Dendritic cell treated with granulocyte-macrophage colony-stimulating factor and Interleukin-4, amounts not matched to agents 40 ng/mL and 50 ng/mL, for 4 days (primary cell): ENCODE data around the gene MSANTD3.

Experiments
- H3K27ac Mint-ChIP-seq: one replicate; pipeline ENCODE4 v1.8.0; 2022; ENCODE audit warnings: mild to moderate bottlenecking, mixed read lengths
- H3K27me3 Mint-ChIP-seq: one replicate; pipeline ENCODE4 v1.8.0; 2022; ENCODE audit warnings: mild to moderate bottlenecking, mixed read lengths
- H3K36me3 Mint-ChIP-seq: one replicate; pipeline ENCODE4 v1.8.0; 2022; ENCODE audit warnings: low read depth, mixed read lengths
- H3K4me1 Mint-ChIP-seq: one replicate; pipeline ENCODE4 v1.8.0; 2022; ENCODE audit warnings: low read depth, mixed read lengths
- H3K4me3 Mint-ChIP-seq: one replicate; pipeline ENCODE4 v1.8.0; 2022; ENCODE audit warnings: mild to moderate bottlenecking, moderate library complexity, mixed read lengths
- H3K9me3 Mint-ChIP-seq: one replicate; pipeline ENCODE4 v1.8.0; 2022; ENCODE audit warnings: mixed read lengths
- intact Hi-C: fragments of 100-400 bp; cut with micrococcal nuclease; formaldehyde crosslinking; loops from one replicate; pipeline ENCODE4 v1.15.0; 2022

Gene MSANTD3

DNA sequence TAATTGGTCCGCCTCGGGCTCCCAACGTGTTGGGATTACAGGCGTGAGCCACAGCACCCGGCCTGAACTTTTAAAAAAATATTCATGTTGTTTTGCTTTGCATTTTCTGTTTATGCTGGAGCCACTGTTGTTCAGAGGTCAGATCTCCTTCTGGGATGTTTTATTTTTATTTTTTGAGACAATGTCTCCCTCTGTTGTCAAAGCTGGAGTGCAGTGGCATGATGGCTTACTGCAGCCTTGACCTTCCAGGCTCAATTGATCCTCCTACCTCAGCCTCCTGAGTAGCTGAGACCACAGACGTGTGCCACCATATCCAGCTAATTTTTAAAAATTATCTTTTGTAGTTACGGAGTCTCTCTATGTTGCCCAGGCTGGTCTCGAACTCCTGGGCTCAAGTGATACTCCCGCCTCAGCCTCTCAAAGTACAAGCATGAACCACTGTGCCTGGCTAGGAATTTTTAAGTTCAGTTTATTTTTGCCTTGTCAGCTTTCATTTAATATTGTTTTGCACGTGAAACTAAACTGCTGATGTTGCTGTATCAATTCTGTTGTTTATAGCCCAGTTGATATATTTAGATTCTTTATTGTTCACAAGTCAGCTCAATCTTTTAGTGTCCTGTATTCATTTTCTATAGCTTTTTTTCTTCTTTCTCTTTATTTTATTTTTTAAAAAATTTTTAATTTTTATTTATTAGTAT is 59.7 kb downstream of the MSANTD3 start:
- H3K27ac Mint-ChIP-seq: no peak overlapping the region
- H3K9me3 Mint-ChIP-seq: no peaks in the 10 kb centered on the region
- no peaks in the 10 kb centered on the region for H3K36me3 Mint-ChIP-seq
- peaks cover 2% of the 10 kb centered on the region for H3K27me3 Mint-ChIP-seq
- H3K4me3 Mint-ChIP-seq: no peak overlapping the region
- no peaks in the 10 kb centered on the region for H3K4me1 Mint-ChIP-seq
- intact Hi-C loops: no loop called here

- H3K36me3 Mint-ChIP-seq: no peaks in the 10 kb centered on the region
These were observed 61.2 kb downstream of the MSANTD3 start for GRCh38 chr9:100488177-100488576.

DNA sequence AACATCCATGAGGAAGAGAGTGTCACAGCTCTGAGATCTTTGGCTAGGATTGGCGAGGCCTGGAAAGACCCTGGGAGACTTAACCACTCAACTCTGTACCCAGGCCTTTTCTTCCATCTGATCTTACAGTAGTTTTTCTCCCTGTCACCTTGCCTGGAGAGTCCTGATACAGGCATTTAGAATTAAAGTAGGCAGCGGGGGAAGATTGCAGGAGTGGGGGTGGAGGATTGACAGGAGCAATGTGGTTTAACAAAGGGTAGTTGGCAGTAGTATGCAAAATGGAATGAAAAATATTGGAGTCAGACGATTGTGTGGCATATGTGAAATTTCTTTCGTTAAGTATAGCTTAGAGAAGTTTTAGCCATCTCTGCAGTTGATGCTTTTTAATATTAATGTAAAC is 62.9 kb downstream of the MSANTD3 start:
- Mint-ChIP-seq H3K9me3 (no peaks in the 10 kb centered on the region), H3K36me3 (no peaks in the 10 kb centered on the region), H3K27ac (no peak overlapping the region), H3K27me3 (no peaks in the 10 kb centered on the region), H3K4me3 (no peak overlapping the region), H3K4me1 (no peaks in the 10 kb centered on the region)
- intact Hi-C loops: no loop called here

More at GRCh38 chr9:100488177-100488576, 61.2 kb downstream of the MSANTD3 start:
- intact Hi-C loops: no loop called here
- Mint-ChIP-seq H3K4me1 (no peaks in the 10 kb centered on the region), H3K27ac (no peak overlapping the region), H3K4me3 (no peak overlapping the region), H3K9me3 (no peaks in the 10 kb centered on the region), H3K27me3 (no peaks in the 10 kb centered on the region)

DNA sequence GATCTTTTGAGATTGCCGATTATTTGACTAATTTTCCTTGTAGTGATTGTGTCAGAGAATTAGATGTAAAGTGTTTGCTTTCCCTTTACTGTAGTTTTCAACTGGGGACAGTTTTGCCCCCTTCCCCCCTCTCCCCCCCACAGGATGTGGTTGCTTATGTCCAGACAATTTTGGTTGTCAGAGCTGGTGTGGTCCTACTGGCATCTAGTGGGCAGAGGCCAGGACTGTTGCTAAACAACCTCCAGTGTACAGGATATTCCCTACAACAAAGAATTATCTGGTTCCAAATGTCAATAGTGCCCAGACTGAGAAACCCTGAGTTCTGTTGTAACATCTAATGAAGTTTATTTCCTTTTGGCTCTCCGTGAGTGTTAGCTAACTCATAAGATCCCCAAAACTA is 66.0 kb downstream of the MSANTD3 start:
- intact Hi-C loops: no loop called here
- no peaks in the 10 kb centered on the region for H3K27me3 Mint-ChIP-seq
- H3K27ac Mint-ChIP-seq: no peak overlapping the region
- H3K4me1 Mint-ChIP-seq: no peaks in the 10 kb centered on the region
- no peaks in the 10 kb centered on the region for H3K9me3 Mint-ChIP-seq
- H3K4me3 Mint-ChIP-seq: no peak overlapping the region
- H3K36me3 Mint-ChIP-seq: no peaks in the 10 kb centered on the region

DNA sequence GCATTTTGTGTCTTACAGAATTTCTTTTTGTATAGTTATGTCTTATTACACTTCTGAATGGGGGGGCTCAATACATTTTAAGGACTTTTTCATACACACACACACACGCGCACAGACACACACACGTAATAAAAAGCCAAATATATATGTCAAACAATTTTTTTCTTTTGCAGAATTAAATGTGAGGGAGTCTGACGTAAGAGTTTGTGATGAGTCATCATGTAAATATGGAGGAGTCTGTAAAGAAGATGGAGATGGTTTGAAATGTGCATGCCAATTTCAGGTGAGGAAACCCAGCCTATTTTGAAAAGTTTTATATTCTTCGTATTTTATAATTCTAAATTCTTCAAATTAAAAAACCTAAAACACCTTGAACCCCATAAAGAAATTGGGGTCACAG is 71.6 kb downstream of the MSANTD3 start:
- no peaks in the 10 kb centered on the region for H3K27me3 Mint-ChIP-seq
- intact Hi-C loops: no loop called here

GRCh38 chr9:100499460-100499859 is 72.5 kb downstream of the MSANTD3 start:
- Mint-ChIP-seq H3K36me3 (no peaks in the 10 kb centered on the region), H3K27ac (no peak overlapping the region), H3K4me1 (no peaks in the 10 kb centered on the region), H3K9me3 (no peaks in the 10 kb centered on the region), H3K4me3 (no peak overlapping the region), H3K27me3 (no peaks in the 10 kb centered on the region)
- intact Hi-C loops: no loop called here

More for the DNA sequence above, 71.6 kb downstream of the MSANTD3 start:
- Mint-ChIP-seq H3K4me3 (no peak overlapping the region), H3K27ac (no peak overlapping the region), H3K4me1 (no peaks in the 10 kb centered on the region), H3K36me3 (no peaks in the 10 kb centered on the region), H3K9me3 (no peaks in the 10 kb centered on the region)

DNA sequence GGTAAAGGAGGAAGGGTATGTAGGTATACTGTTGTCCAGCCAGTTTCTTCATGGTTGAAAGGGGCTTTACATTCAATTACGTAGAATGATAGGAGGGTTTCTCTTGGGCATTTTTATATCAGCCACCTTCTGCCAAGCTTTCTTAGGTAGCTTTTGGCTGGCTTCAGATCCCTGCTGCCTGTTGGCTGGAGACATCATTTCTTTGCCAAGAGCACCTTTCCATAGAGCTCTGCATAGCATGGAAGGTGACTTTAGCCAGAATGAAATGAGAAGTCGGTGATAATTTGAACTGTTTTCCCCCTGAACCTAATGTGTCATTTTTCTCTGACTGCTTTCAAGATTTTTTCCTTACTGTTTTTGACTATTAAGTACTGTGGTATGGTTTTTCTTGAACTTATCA is 72.9 kb downstream of the MSANTD3 start:
- H3K9me3 Mint-ChIP-seq: no peaks in the 10 kb centered on the region
- no peaks in the 10 kb centered on the region for H3K4me1 Mint-ChIP-seq
- H3K27me3 Mint-ChIP-seq: no peaks in the 10 kb centered on the region
- intact Hi-C loops: loop anchor here (10.0 kb wide), 1 partner anchor 95 kb away; no protein-coding TSS in a partner anchor
- H3K27ac Mint-ChIP-seq: no peak overlapping the region
- H3K4me3 Mint-ChIP-seq: no peak overlapping the region
- H3K36me3 Mint-ChIP-seq: no peaks in the 10 kb centered on the region
